Activated T-cell treated with anti-CD3 and anti-CD28 coated beads for 1 hour (primary cell): ENCODE data around the gene BMPR1A.

Experiments used
- DNase-seq: peaks from one replicate; pipeline ENCODE4 v3.0.0-alpha.2; 2020; ENCODE audit warnings: low read depth

Gene BMPR1A

GRCh38 chr10:86956848-86957448 lies 200.5 kb downstream of the BMPR1A start:
- DNase-seq: no peak

DNA sequence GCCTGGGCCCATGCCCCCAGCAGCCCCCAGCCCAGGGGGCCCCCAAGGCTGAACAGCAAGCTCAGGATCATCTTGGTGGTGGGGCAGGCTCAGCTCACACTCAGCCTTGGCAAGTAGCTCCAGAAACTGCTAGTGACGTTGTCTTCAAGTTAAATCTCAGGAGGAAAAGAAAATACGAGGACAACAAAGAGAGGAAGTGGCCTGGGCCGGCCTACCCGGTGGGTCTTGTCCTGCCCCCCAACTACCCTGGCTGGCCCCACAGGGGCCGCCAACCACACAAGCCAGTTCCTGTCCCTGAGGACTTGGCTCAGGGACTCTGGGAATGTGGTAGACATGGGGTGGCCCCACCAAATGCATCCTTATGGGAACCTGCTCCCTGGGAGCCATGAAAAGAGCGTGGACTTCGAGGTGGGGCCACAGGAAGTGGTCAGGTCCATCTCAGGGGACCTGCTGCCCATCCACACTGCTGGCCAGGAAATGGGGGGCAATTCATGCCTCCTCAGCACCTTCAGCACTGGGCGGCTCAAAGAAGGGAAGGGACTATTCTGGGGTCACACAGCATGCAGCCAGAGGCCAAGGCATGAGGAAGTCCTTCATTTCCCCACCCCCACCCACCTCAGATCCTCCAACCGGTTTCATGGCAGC lies 201.2 kb downstream of the BMPR1A start, which contains the start of gene MMRN2:
MMRN2 (minus strand) TSS at position 145 of the 645 bp plus-strand sequence; CDS start at position 71, 74 bp downstream.
- no peak for DNase-seq

GRCh38 chr10:86958116-86958900 lies 201.9 kb downstream of the BMPR1A start, which contains the start of gene SNCG:
TSS of gene SNCG (plus strand) at chr10:86958599. CDS start at chr10:86958698, 99 bp downstream.
- no peak for DNase-seq

- no peak for DNase-seq
Measured at GRCh38 chr10:86958901-86959736, 202.7 kb downstream of the BMPR1A start.

DNA sequence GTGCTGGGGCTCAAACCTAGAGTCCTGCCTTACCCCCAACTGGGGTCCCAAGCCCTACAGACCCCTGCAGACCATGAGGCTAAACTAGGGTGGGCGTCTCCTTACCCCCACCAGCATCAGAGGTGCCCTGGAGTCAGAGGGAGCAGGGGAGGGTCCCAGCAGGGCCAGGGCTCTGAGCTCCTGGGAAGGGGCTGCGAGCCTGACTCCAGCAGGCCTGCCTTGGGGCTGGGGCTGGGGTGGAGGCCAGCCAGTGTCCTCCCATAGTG lies 203.3 kb downstream of the BMPR1A start:
- no peak for DNase-seq

DNA sequence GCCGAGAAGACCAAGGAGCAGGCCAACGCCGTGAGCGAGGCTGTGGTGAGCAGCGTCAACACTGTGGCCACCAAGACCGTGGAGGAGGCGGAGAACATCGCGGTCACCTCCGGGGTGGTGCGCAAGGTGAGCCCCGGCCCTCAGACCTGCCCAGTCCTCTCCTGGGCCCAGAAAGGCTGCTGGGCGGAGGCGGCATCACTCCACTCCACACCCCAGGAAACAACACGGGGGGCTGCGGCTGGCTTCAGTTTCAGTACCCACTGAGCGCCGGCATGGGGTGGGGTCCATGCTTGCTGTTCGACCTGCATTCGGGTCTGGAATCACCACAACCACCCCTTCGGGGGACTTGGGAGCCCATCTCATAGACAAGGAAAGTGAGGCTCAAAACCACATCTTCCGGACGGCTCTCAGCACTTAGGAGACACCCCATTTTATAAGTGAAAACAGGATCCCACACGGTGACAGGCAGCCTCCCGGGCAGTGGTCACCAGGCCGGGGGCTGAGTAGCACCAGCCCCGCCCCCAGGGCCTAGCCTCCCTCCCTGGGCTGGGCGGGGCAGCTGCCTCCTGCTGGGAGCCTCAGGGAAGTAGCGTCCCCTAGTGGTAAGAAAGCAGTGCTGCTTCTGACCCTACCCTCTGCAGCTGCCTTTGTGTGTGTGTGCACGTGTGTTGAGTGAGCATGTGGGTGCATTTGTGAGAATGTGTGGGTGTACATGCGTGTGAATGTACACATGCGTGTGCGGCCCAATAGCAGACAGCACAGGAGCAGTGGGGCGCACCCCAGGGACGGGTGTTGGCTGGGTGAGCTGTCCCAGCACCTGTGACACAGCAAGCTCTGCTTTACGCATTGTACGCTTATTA lies 203.8 kb downstream of the BMPR1A start:
- DNase-seq: no peak

DNA sequence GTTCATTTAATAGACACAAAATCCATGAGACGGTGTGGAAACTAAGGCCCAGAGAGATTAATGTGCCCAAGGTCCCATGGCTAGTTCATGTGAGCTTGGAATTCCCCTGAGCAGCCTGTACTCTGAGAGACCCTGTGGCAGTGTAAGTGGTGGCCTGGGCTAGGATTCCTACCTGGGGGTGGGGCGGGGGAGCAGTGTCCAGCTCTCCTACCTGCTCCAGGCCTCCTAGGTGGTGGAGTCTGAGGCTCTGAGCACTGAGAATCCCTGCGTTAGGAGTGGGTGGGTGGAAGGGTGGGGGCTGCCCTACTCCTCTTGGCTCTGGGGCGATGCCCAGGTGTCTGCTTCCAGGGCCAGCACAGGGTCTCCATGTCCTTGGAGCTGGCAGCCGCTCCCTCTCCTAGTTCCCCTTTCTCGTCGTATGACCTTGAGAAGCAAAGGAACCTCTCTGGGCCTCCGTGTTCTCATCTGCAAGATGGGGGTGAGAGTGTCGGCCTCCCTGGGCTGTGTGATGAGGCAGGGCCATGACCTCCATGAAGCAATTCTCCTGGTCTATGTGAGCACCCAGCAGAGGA lies 204.5 kb downstream of the BMPR1A start:
- DNase-seq: no peak

DNA sequence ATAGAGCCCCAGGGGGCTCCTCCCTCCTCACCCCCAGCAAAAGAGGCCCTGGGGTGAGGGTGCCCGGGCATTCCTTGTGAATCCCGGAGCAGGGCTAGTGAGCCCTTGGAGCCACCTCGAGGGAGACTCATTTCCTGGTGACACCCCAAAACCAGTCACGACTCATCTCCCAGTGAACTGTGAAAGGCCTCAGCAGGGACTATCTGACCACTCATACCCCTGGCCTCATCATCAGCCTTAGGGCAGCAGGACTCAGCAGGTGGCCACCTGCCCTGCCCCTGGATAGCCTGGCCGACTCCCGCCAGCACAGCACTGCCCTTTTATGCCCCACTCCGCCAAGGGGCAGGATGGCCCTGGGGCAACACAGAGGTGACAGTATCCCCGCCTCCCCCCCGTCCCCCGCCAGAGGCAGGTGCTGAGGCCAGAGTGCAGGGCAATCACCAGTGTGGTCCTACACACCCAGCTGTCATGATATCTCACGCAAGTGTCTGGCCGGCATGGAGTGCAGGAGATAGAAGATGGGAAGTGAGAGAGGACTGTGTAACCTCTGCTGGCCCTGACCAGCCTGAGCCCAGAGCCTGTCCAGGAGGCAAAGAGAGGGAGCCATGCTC lies 205.2 kb downstream of the BMPR1A start:
- no peak for DNase-seq

DNA sequence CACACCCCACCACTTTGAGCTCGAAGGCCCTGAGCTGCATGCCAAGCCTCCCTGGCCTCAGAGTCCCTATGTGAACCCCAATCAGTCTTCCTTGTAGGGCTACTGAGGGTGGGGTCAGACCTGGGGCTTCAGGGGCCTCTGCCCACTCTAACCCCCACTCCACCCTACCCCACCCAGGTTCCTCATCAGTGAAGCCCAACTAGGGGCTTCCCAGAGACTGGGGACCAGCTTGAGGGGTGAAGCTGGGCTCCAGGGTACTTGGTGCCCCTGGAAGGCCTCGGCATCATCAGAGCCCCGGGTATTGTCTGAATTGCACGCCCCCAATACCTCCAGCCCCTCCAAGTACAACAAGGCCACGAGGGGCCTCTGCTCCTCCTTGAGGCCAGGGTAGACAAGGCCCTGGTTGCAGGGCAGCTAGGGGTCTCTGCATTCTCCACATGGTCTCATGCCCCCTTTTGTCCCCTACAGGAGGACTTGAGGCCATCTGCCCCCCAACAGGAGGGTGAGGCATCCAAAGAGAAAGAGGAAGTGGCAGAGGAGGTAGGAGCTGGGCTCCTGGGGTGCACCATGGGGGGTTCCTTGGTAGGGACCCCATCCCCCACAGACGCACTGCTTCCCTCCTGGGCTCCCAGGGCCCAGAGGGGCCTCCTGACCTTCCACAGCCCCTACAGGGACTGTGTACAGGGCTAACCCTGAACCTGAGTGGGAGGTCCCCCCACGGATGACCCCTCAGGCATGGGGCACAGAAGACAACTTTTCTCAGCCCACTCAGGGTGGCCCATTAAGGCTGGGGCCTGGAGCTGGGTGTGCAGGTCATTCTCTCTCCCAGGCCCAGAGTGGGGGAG lies 205.9 kb downstream of the BMPR1A start:
- no peak for DNase-seq

- no peak for DNase-seq
Measured at GRCh38 chr10:86962981-86963310, 206.5 kb downstream of the BMPR1A start.

- DNase-seq: no peak
Measured at GRCh38 chr10:86963341-86963919, 207.0 kb downstream of the BMPR1A start.

- DNase-seq: no peak
Measured at GRCh38 chr10:86964061-86964846, 207.8 kb downstream of the BMPR1A start.

DNA sequence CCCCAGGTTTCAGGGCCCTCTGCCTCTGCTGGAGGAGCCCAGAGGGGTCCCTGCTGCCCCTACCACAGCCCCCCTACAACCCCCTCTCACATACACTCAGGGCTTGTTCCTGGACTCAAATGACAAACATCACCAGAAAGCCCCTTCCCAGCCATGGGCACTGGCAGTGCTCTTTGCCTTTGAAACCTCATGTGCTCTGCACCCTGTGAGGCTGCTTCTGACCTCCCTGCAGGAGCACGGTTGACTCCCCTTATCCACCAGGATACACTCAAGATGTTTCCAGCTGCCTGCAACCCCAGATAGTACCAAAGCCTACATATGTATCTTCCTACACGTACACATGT lies 208.4 kb downstream of the BMPR1A start:
- no peak for DNase-seq

DNA sequence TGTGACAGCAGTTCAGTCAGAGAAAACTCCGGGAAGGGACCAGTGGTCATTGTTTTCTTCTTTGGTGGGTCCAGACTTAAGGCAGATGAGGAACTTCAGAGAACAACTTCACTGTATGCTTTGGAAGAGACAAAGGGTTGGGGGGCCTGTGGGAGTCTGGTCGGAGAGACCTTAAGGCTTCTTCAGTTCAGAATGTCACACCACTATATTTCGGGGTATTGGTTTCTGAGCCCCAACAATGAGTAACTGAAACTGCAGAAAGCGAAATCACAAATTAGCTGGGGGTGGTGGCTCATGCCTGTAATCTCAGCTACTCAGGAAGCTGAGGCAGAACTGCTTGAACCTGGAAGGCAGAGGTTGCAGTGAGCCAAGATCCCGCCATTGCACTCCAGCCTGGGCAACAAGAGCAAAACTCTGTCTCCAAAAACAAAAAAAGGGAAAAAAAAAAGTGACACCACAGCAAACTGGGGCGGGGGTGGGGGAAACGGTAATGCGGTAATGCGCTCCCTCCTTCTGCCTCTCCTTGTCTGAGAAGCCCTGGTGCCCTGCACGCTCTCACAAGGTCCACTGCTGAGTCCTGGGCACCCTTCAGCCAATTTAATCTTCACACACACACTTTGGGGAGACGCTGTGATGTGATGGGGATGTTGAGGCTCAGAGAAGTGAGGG lies 209.7 kb downstream of the BMPR1A start:
- no peak for DNase-seq

- no peak for DNase-seq
Measured at GRCh38 chr10:86967481-86967941, 211.1 kb downstream of the BMPR1A start.

DNA sequence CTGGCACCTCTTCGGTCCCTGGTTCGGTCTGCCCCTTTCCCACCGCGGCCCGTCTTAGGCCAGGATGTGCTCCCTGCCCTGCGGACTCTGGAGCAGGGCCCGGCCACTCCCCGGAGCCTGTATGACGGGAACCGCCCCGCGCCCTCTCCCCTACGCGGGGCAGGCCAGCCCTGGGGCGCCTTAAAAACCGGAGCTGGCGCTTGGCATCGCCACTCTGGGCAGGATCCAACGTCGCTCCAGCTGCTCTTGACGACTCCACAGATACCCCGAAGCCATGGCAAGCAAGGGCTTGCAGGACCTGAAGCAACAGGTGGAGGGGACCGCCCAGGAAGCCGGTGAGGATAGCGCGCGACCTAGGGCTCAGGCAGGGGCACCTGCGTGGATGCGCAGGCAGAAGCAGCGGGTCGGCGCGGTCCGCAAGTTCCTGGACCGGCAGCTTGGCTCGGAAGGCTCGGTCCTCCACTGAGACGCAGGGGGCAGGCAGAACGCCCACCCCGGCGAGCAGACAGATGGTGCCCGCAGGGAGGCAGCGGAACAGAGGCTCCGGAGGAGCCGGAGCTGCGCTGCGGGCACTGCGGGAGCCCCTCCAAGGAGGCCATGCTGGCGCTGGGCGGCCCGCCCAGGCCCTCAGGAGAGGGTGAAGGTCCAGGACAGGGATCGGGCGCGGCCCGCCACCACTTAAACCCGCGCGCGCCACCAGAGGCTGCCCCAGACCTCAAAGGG lies 212.0 kb downstream of the BMPR1A start, which contains the start of gene ADIRF:
ADIRF (plus strand) TSS at position 212 of the 723 bp plus-strand sequence; CDS start at position 275, 63 bp downstream.
- DNase-seq: no peak

DNA sequence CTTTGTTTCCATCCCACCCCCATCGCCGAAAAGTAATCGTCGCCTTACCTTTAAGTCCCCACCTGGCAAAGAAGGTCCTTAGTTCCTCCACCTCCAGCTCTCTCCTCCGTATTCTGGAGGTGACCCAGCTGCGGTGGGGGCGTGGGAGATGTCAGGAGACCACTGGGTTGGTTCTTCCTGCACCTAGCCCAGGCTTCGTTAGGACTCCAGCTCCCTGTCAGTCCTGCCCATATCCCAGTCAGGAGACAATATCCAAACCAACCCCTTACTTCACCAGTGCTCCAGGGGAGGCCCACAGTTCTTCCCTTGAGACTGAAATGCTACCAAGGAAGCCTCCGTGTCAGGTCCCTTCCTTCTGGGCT lies 212.6 kb downstream of the BMPR1A start:
- DNase-seq: no peak
